ENCODE results near the gene ZFPL1. TPM values are rescaled to one million over a fixed set of nuclear protein-coding genes. Genes with fewer than 3 reads are reported as not detected.

ZFPL1 gene
- total RNA-seq, 1 donor from 2014 or later, result 37.9 TPM

DNA sequence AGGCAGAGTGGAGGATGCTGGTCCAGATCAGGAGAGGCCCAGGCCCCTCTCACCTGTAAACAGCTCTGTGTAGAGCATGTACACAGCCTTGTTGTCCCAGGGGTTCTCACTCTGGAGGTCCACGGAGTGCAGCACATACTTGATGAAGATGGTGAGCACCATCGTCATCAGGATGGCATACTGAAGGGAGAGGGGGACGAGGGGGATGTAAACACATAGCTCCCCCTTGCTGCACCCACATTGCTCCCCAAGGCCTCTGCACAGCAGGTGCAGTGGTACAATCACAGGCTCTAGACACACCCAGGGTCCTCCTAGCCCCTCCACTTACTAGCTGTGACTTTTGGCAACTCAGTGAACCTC lies 47.4 kb downstream of the ZFPL1 start:
- no peaks in the 10 kb centered on the region for H3K27me3 Mint-ChIP-seq (ENCODE audit: low read depth, unreplicated experiment)
- peaks cover 64% of the 10 kb centered on the region for H4K20me1 ChIP-seq (ENCODE audit: insufficient read depth, low read length)
- peaks cover 8% of the 10 kb centered on the region for H3K4me1 Mint-ChIP-seq (ENCODE audit: low read depth, unreplicated experiment)
- H3K27me3 ChIP-seq (ENCODE audit: insufficient read depth, low read length), result no peaks in the 10 kb centered on the region
- FAIRE-seq (no peak), DNase-seq (ENCODE audit: low read depth) (no peak)
- no peaks in the 10 kb centered on the region for H3K9me3 ChIP-seq (ENCODE audit: insufficient read depth, low read depth, low read length)
- no peak overlapping the region for H2AFZ ChIP-seq (ENCODE audit: low read depth, low read length)
- no peaks in the 10 kb centered on the region for H3K9me3 Mint-ChIP-seq (ENCODE audit: unreplicated experiment)
- TF ChIP-seq, protein P1, sequence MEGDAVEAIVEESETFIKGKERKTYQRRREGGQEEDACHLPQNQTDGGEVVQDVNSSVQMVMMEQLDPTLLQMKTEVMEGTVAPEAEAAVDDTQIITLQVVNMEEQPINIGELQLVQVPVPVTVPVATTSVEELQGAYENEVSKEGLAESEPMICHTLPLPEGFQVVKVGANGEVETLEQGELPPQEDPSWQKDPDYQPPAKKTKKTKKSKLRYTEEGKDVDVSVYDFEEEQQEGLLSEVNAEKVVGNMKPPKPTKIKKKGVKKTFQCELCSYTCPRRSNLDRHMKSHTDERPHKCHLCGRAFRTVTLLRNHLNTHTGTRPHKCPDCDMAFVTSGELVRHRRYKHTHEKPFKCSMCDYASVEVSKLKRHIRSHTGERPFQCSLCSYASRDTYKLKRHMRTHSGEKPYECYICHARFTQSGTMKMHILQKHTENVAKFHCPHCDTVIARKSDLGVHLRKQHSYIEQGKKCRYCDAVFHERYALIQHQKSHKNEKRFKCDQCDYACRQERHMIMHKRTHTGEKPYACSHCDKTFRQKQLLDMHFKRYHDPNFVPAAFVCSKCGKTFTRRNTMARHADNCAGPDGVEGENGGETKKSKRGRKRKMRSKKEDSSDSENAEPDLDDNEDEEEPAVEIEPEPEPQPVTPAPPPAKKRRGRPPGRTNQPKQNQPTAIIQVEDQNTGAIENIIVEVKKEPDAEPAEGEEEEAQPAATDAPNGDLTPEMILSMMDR (IDR thresholded peaks at IDR 0.05; ENCODE audit: insufficient read depth, low read depth, low read length), result no peak
- no peak for TF ChIP-seq EZH2 (IDR thresholded peaks at IDR 0.05; ENCODE audit: insufficient read depth, low read length)
- no peak overlapping the region for H3K9ac ChIP-seq (ENCODE audit: low read length)
- H3K4me2 ChIP-seq (ENCODE audit: low read length), result no peak overlapping the region
- peaks cover 20% of the 10 kb centered on the region for H3K36me3 Mint-ChIP-seq (ENCODE audit: low read depth, unreplicated experiment)
- H3K36me3 ChIP-seq (ENCODE audit: insufficient read depth, low read length), result peaks cover 37% of the 10 kb centered on the region
- no peak overlapping the region for H3K4me3 Mint-ChIP-seq (ENCODE audit: unreplicated experiment)
- H3K4me3 ChIP-seq (ENCODE audit: insufficient read depth, low read depth, low read length), result no peak overlapping the region
- H3K4me1 ChIP-seq (ENCODE audit: insufficient read depth, low read length), result peaks cover 13% of the 10 kb centered on the region
- H3K79me2 ChIP-seq (ENCODE audit: insufficient read depth, low read length), result peaks cover 38% of the 10 kb centered on the region
- H3K27ac ChIP-seq (ENCODE audit: low read depth, low read length), result no peak overlapping the region
- no peak overlapping the region for H3K27ac Mint-ChIP-seq (ENCODE audit: unreplicated experiment)

DNA sequence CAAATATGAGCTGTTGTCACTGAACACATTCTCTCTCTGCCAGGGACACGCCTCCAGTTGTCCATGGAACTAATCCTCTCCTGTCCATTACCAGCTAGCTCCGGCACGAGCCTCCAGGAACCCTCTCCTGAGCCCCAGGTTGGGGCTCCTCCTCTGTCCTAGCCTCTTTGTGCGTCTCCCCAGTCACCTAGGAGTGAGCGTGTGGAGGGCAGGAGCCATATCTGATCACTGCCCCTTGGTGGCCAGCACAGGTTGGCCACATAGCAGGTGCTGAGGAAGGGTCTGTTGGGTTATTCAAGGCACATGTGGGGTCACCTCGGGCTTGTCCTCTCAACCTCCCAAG lies 47.8 kb downstream of the ZFPL1 start:
- no peak overlapping the region for H3K4me3 Mint-ChIP-seq (ENCODE audit: unreplicated experiment)
- Histone ChIP-seq H3K79me2 (ENCODE audit: insufficient read depth, low read length) (peaks cover 38% of the 10 kb centered on the region), H3K27ac (ENCODE audit: low read depth, low read length) (no peak overlapping the region), H3K4me1 (ENCODE audit: insufficient read depth, low read length) (peaks cover 13% of the 10 kb centered on the region), H3K4me2 (ENCODE audit: low read length) (no peak overlapping the region), H3K4me3 (ENCODE audit: insufficient read depth, low read depth, low read length) (no peak overlapping the region), H2AFZ (ENCODE audit: low read depth, low read length) (no peak overlapping the region), H3K27me3 (ENCODE audit: insufficient read depth, low read length) (no peaks in the 10 kb centered on the region), H3K9ac (ENCODE audit: low read length) (peak overlapping the region; percentile 2), H4K20me1 (ENCODE audit: insufficient read depth, low read length) (peaks cover 61% of the 10 kb centered on the region), H3K9me3 (ENCODE audit: insufficient read depth, low read depth, low read length) (no peaks in the 10 kb centered on the region), H3K36me3 (ENCODE audit: insufficient read depth, low read length) (peaks cover 33% of the 10 kb centered on the region)
- H3K9me3 Mint-ChIP-seq (ENCODE audit: unreplicated experiment), result no peaks in the 10 kb centered on the region
- no peak for DNase-seq (ENCODE audit: low read depth)
- no peak overlapping the region for H3K27ac Mint-ChIP-seq (ENCODE audit: unreplicated experiment)
- no peak for TF ChIP-seq EZH2 (IDR thresholded peaks at IDR 0.05; ENCODE audit: insufficient read depth, low read length)
- TF ChIP-seq, protein P1 (IDR thresholded peaks at IDR 0.05; ENCODE audit: insufficient read depth, low read depth, low read length), result no peak
- H3K4me1 Mint-ChIP-seq (ENCODE audit: low read depth, unreplicated experiment), result peaks cover 8% of the 10 kb centered on the region
- no peak for FAIRE-seq
- no peaks in the 10 kb centered on the region for H3K27me3 Mint-ChIP-seq (ENCODE audit: low read depth, unreplicated experiment)
- peaks cover 18% of the 10 kb centered on the region for H3K36me3 Mint-ChIP-seq (ENCODE audit: low read depth, unreplicated experiment)

DNA sequence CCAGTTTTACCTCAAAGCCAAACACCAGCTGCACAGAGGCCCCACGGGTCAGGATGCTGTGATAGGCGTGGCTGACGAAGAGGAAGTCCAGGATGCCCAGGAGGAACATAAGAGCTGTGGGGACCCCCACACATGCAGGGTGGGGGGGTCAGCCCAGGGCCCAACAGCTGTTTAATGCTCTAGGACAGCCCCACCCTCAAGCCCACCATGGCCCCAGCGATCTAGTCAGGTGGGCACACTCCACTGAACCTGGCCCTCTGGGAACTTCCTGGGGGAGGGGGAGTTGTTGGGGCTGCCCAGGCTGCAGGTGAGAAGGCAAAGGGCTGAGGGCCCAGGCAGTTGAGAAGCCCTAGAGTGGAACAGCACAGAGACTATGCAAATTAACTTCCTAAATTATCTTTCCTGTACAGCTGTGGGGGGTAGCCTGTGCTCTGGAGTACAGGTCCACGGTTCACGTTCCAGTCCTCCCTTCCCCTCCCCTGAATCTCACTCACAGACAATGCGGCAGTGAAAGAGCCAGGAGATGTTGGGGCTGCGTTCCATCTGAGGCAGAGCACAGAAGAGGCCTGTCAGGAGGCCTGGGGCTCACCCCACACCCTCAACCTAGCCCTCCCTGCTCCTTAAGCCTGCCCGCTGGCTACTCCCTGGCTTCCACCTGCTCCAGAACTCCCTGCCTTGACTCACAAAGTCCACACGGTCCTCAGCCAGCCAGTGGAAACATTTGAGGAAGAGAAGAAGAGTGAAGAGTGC lies 48.4 kb downstream of the ZFPL1 start:
- Mint-ChIP-seq H3K27me3 (ENCODE audit: low read depth, unreplicated experiment) (no peaks in the 10 kb centered on the region), H3K9me3 (ENCODE audit: unreplicated experiment) (no peaks in the 10 kb centered on the region), H3K4me1 (ENCODE audit: low read depth, unreplicated experiment) (peaks cover 8% of the 10 kb centered on the region), H3K27ac (ENCODE audit: unreplicated experiment) (peak overlapping the region; percentile 66), H3K36me3 (ENCODE audit: low read depth, unreplicated experiment) (peaks cover 15% of the 10 kb centered on the region), H3K4me3 (ENCODE audit: unreplicated experiment) (peak overlapping the region; percentile 99)
- Histone ChIP-seq H3K36me3 (ENCODE audit: insufficient read depth, low read length) (peaks cover 28% of the 10 kb centered on the region), H3K4me3 (ENCODE audit: insufficient read depth, low read depth, low read length) (peak overlapping the region; percentile 3), H3K79me2 (ENCODE audit: insufficient read depth, low read length) (peaks cover 38% of the 10 kb centered on the region), H3K9me3 (ENCODE audit: insufficient read depth, low read depth, low read length) (no peaks in the 10 kb centered on the region), H4K20me1 (ENCODE audit: insufficient read depth, low read length) (peaks cover 60% of the 10 kb centered on the region), H3K9ac (ENCODE audit: low read length) (peak overlapping the region; percentile 98), H3K27me3 (ENCODE audit: insufficient read depth, low read length) (no peaks in the 10 kb centered on the region), H3K27ac (ENCODE audit: low read depth, low read length) (no peak overlapping the region), H3K4me2 (ENCODE audit: low read length) (peak overlapping the region; percentile 98), H2AFZ (ENCODE audit: low read depth, low read length) (no peak overlapping the region), H3K4me1 (ENCODE audit: insufficient read depth, low read length) (peaks cover 13% of the 10 kb centered on the region)
- DNase-seq (ENCODE audit: low read depth) (no peak), FAIRE-seq (no peak)
- TF ChIP-seq EZH2 (IDR thresholded peaks at IDR 0.05; ENCODE audit: insufficient read depth, low read length), result no peak
- TF ChIP-seq, protein P1 (IDR thresholded peaks at IDR 0.05; ENCODE audit: insufficient read depth, low read depth, low read length), result no peak

All from astrocyte (in vitro differentiated cells and primary cell).